BJ (cell line): ENCODE results near the gene RANBP17. TPM values are rescaled to one million over a fixed set of nuclear protein-coding genes. Genes with fewer than 3 reads are reported as not detected.

ENCODE experiments used
- CTCF ChIA-PET: fragments of 350-600 bp; formaldehyde crosslinking; extraction: SDS; loops from one replicate; lab custom pipeline; 2021; ENCODE audit warnings: antibody characterized with exemption, inconsistent platforms; lab: Yijun Ruan, JAX
- POLR2A ChIA-PET: fragments of 300-600 bp; sonication (Branson Sonifier 250); formaldehyde crosslinking; extraction: SDS; loops from one replicate; lab custom pipeline; 2021; ENCODE audit warnings: antibody characterized with exemption; lab: Charles Lee
- DNase-seq: peaks from one replicate; pipeline ENCODE4 v3.0.0-alpha.2; 2011; ENCODE audit warnings: low read depth
- H3K27me3 ChIP-seq: 2 replicates; pipeline ENCODE4 v1.6.0; 2011; ENCODE audit warnings: low read length; ENCODE audit not compliant: control insufficient read depth, insufficient read depth
- H3K36me3 ChIP-seq: 2 replicates; pipeline ENCODE4 v1.5.1; 2011; ENCODE audit warnings: low read length; ENCODE audit not compliant: control insufficient read depth, insufficient read depth
- H3K4me3 ChIP-seq: 2 replicates; pipeline ENCODE4 v1.5.1; 2011; ENCODE audit warnings: low read depth, mild to moderate bottlenecking, control low read depth, low read length
- CTCF ChIP-seq: IDR thresholded peaks from 2 replicates; pipeline ENCODE4 v1.5.1; 2011; ENCODE audit warnings: low read depth, mild to moderate bottlenecking, control low read depth, inconsistent platforms, low read length, moderate library complexity; ENCODE audit not compliant: insufficient read depth
- polyA plus RNA-seq: library from polyadenylated mRNA; depleted of rRNA; stranded (reverse); fragments of >200 nt; gene quantifications from 2 replicates; pipeline ENCODE4 v1.2.3, GENCODE V29; 2011

Gene RANBP17
- polyA plus RNA-seq, 1 experiment: 10.5 TPM

- TF ChIP-seq CTCF: no peak
- no peak for DNase-seq
- peaks cover 62% of the 10 kb centered on the region for H3K27me3 ChIP-seq
- no peak overlapping the region for H3K4me3 ChIP-seq
- POLR2A ChIA-PET: no interaction called here
- no peaks in the 10 kb centered on the region for H3K36me3 ChIP-seq
- CTCF ChIA-PET: interaction anchor here (0.8 to 1.0 kb wide), 3 partner anchors 13 to 100 kb away, joined by 3 to 4 read pairs (median 3); no protein-coding TSS in a partner anchor
Measured at GRCh38 chr5:171306781-171307591, 445.2 kb downstream of the RANBP17 start.

GRCh38 chr5:171307789-171308452 is 446.1 kb downstream of the RANBP17 start:
- Histone ChIP-seq H3K4me3 (no peak overlapping the region), H3K27me3 (peaks cover 69% of the 10 kb centered on the region), H3K36me3 (no peaks in the 10 kb centered on the region)
- TF ChIP-seq CTCF: no peak
- POLR2A ChIA-PET: no interaction called here
- CTCF ChIA-PET: interaction anchor here (1.2 kb wide), 1 partner anchor 100 kb away, joined by 3 read pairs; no protein-coding TSS in a partner anchor
- DNase-seq: no peak

GRCh38 chr5:171308453-171309275 is 446.8 kb downstream of the RANBP17 start, which contains the start of gene TLX3:
Gene TLX3, plus strand, starts transcription at chr5:171309248. Its CDS starts 118 bp downstream, at chr5:171309366.
- Histone ChIP-seq H3K4me3 (no peak within 1 kb of the TSS), H3K36me3 (no peaks in the 10 kb centered on the region), H3K27me3 (peaks cover 76% of the 10 kb centered on the region)
- no peak for DNase-seq
- ChIA-PET CTCF (interaction anchor here (1.0 to 1.2 kb wide), 2 partner anchors 24 to 101 kb away, joined by 3 read pairs; no protein-coding TSS in a partner anchor), POLR2A (no interaction called here)
- no peak for TF ChIP-seq CTCF

- no peaks in the 10 kb centered on the region for H3K36me3 ChIP-seq
- no peak for TF ChIP-seq CTCF
- DNase-seq: no peak
- ChIA-PET POLR2A (no interaction called here), CTCF (interaction anchor here (0.6 to 1.0 kb wide), 2 partner anchors 22 to 23 kb away, joined by 3 read pairs; no protein-coding TSS in a partner anchor)
- no peak overlapping the region for H3K4me3 ChIP-seq
- peaks cover 78% of the 10 kb centered on the region for H3K27me3 ChIP-seq
Measured at GRCh38 chr5:171309276-171310211, 447.7 kb downstream of the RANBP17 start.
